Peyer's patch (tissue), 4 donors: ENCODE results near the gene MCRIP1. TPM values are rescaled to one million over a fixed set of nuclear protein-coding genes. Genes with fewer than 3 reads are reported as not detected.

Experiments
- DNase-seq, 3 donors: peaks; one replicate each; pipeline ENCODE4 v3.0.0-alpha.2; 2017 to 2019
- H3K27ac ChIP-seq, 4 donors: fragments of 200-600 bp; sonication (generic); one replicate each; pipeline ENCODE4 v1.5.1; 2016 to 2019
- H3K27me3 ChIP-seq, 2 donors: fragments of 200-600 bp; sonication (generic); one replicate each; pipeline ENCODE4 v1.5.1; 2019
- H3K36me3 ChIP-seq, 3 donors: fragments of 200-600 bp; sonication (generic); one replicate each; pipeline ENCODE4 v1.5.1; 2016 to 2019
- H3K4me1 ChIP-seq, 4 donors: fragments of 200-600 bp; sonication (generic); one replicate each; pipeline ENCODE4 v1.5.1; 2016 to 2019
- H3K4me3 ChIP-seq, 4 donors: fragments of 200-600 bp; sonication (generic); 1 replicate in 3 of 4; 2 replicates in 1 of 4; pipeline ENCODE4 v1.5.1; 2016 to 2019; ENCODE audit warnings: mild to moderate bottlenecking in 1 of 4
- H3K9me3 ChIP-seq, 4 donors: fragments of 200-600 bp; sonication (generic); one replicate each; pipeline ENCODE4 v1.5.1; 2016 to 2019; ENCODE audit warnings: mild to moderate bottlenecking in 1 of 4
- CTCF ChIP-seq, 6 experiments: fragments of 450-650 bp in 4 of 6; fragments of 200-600 bp in 2 of 6; sonication (generic) in 1 of 6; IDR thresholded peaks; one replicate each; pipeline ENCODE4 v1.5.1; 2017 to 2019; ENCODE audit warnings: antibody characterized with exemption in 6 of 6, mild to moderate bottlenecking in 3 of 6, moderate library complexity in 1 of 6
- POLR2A ChIP-seq, 2 donors: fragments of 450-650 bp; IDR thresholded peaks; one replicate each; pipeline ENCODE4 v1.5.1; 2017; ENCODE audit warnings: antibody characterized with exemption in 2 of 2, mild to moderate bottlenecking in 2 of 2, moderate library complexity in 2 of 2
- total RNA-seq, 4 donors: library from RNA; depleted of rRNA; stranded (reverse); fragments of >200 nt; gene quantifications; one replicate each; pipeline ENCODE4 v1.1.0, GENCODE V29; 2016

Gene MCRIP1
- total RNA-seq, 4 donors from 2014 or later = 19.6 to 47.9 (median 28.8) TPM

GRCh38 chr17:81794074-81794476, 39.0 kb downstream of the MCRIP1 start:
- no peak overlapping the region for H3K27ac ChIP-seq
- H3K36me3 ChIP-seq = no peaks in the 10 kb centered on the region
- no peaks in the 10 kb centered on the region for H3K4me1 ChIP-seq
- H3K4me3 ChIP-seq = no peak overlapping the region
- no peak for TF ChIP-seq POLR2A (IDR thresholded peaks at IDR 0.05)
- TF ChIP-seq CTCF (IDR thresholded peaks at IDR 0.05) = no peak
- no peak for DNase-seq
- H3K9me3 ChIP-seq = no peaks in the 10 kb centered on the region
- no peaks in the 10 kb centered on the region for H3K27me3 ChIP-seq

GRCh38 chr17:81792675-81793615, 40.1 kb downstream of the MCRIP1 start:
- H3K4me3 ChIP-seq = no peak overlapping the region
- H3K27me3 ChIP-seq = no peaks in the 10 kb centered on the region
- no peaks in the 10 kb centered on the region for H3K4me1 ChIP-seq
- DNase-seq = no peak
- TF ChIP-seq CTCF (IDR thresholded peaks at IDR 0.05) (no peak), POLR2A (IDR thresholded peaks at IDR 0.05) (no peak)
- H3K27ac ChIP-seq = no peak overlapping the region
- H3K9me3 ChIP-seq = no peaks in the 10 kb centered on the region
- H3K36me3 ChIP-seq = no peaks in the 10 kb centered on the region

Other genes starting within 250 kb of the MCRIP1 start
- gene NPLOC4, start 196.2 kb downstream of the MCRIP1 start, total RNA-seq = 100 to 1,000 TPM in 3 of 4 donors, 10 to 100 TPM in 1; 77.2 to 911 (median 122) TPM
- not detected for gene TSPAN10, start 196.1 kb downstream of the MCRIP1 start, total RNA-seq
- gene PDE6G, start 176.7 kb downstream of the MCRIP1 start, total RNA-seq = not detected
- 10 to 100 TPM in 3 of 4 donors, 1 to 10 TPM in 1; 1.7 to 55.4 (median 41.9) TPM for gene OXLD1, start 166.7 kb downstream of the MCRIP1 start, total RNA-seq
- gene CCDC137, start 166.6 kb downstream of the MCRIP1 start, total RNA-seq = 10 to 100 TPM; 13.9 to 27.2 (median 17.0) TPM
- 10 to 100 TPM; 33.5 to 45.4 (median 43.4) TPM for gene ARL16, start 149.5 kb downstream of the MCRIP1 start, total RNA-seq
- 100 to 1,000 TPM; 118 to 186 (median 171) TPM for gene HGS, start 149.3 kb downstream of the MCRIP1 start, total RNA-seq
- gene MRPL12, start 129.9 kb downstream of the MCRIP1 start, total RNA-seq = 10 to 100 TPM; 65.6 to 99.9 (median 76.4) TPM
- gene SLC25A10, start 121.0 kb downstream of the MCRIP1 start, total RNA-seq = 100 to 1,000 TPM in 1 of 4 donors, 10 to 100 TPM in 3; 37.1 to 109 (median 64.1) TPM
- gene GCGR, start 29.1 kb downstream of the MCRIP1 start, total RNA-seq = 1 to 10 TPM in 1 of 4 donors, under 1 TPM in 1, not detected in 2; 0.67 to 1.1 TPM
- gene PPP1R27, start 1.8 kb upstream of the MCRIP1 start, total RNA-seq = not detected
- gene P4HB, start 27.2 kb upstream of the MCRIP1 start, total RNA-seq = 1,000 to 10,000 TPM in 3 of 4 donors, 100 to 1,000 TPM in 1; 326 to 1,290 (median 1,196) TPM
- gene ARHGDIA, start 38.0 kb upstream of the MCRIP1 start, total RNA-seq = 100 to 1,000 TPM; 282 to 475 (median 350) TPM
- 10 to 100 TPM; 38.9 to 96.6 (median 45.3) TPM for gene ALYREF, start 58.3 kb upstream of the MCRIP1 start, total RNA-seq
- gene ANAPC11, start 58.4 kb upstream of the MCRIP1 start, total RNA-seq = 100 to 1,000 TPM in 1 of 4 donors, 10 to 100 TPM in 3; 69.3 to 126 (median 85.1) TPM
- 1 to 10 TPM in 1 of 4 donors, under 1 TPM in 1, not detected in 2; 0.76 to 1.6 TPM for gene NPB, start 68.9 kb upstream of the MCRIP1 start, total RNA-seq
- gene PCYT2, start 78.1 kb upstream of the MCRIP1 start, total RNA-seq = 100 to 1,000 TPM in 3 of 4 donors, 10 to 100 TPM in 1; 67.7 to 297 (median 179) TPM
- gene SIRT7, start 84.9 kb upstream of the MCRIP1 start, total RNA-seq = 100 to 1,000 TPM in 2 of 4 donors, 10 to 100 TPM in 2; 82.5 to 130 (median 112) TPM
- 10 to 100 TPM; 19.8 to 38.3 (median 34.4) TPM for gene MAFG, start 94.4 kb upstream of the MCRIP1 start, total RNA-seq
- gene PYCR1, start 104.0 kb upstream of the MCRIP1 start, total RNA-seq = 10 to 100 TPM in 3 of 4 donors, 1 to 10 TPM in 1; 2.4 to 21.5 (median 20.2) TPM
- under 1 TPM in 1 of 4 donors, not detected in 3; 0.76 TPM for gene MYADML2, start 113.9 kb upstream of the MCRIP1 start, total RNA-seq
- gene NOTUM, start 127.9 kb upstream of the MCRIP1 start, total RNA-seq = 1 to 10 TPM in 1 of 4 donors, not detected in 3; 1.2 TPM
- 10 to 100 TPM; 31.6 to 70.1 (median 49.9) TPM for gene ASPSCR1, start 144.3 kb upstream of the MCRIP1 start, total RNA-seq
- gene CENPX, start 189.6 kb upstream of the MCRIP1 start, total RNA-seq = 100 to 1,000 TPM in 2 of 4 donors, 10 to 100 TPM in 2; 49.1 to 123 (median 91.8) TPM
- 10 to 100 TPM; 15.5 to 74.3 (median 23.1) TPM for gene LRRC45, start 190.0 kb upstream of the MCRIP1 start, total RNA-seq
- 10 to 100 TPM in 2 of 4 donors, 1 to 10 TPM in 2; 4.6 to 20.6 (median 9.8) TPM for gene RAC3, start 198.4 kb upstream of the MCRIP1 start, total RNA-seq
- gene DCXR, start 204.4 kb upstream of the MCRIP1 start, total RNA-seq = 100 to 1,000 TPM in 2 of 4 donors, 10 to 100 TPM in 2; 68.5 to 104 (median 86.8) TPM
- gene RFNG, start 218.5 kb upstream of the MCRIP1 start, total RNA-seq = 10 to 100 TPM; 42.9 to 65.7 (median 50.2) TPM
- 100 to 1,000 TPM in 1 of 4 donors, 10 to 100 TPM in 3; 69.2 to 138 (median 88.5) TPM for gene GPS1, start 218.6 kb upstream of the MCRIP1 start, total RNA-seq
- 100 to 1,000 TPM in 3 of 4 donors, 10 to 100 TPM in 1; 73.6 to 207 (median 122) TPM for gene DUS1L, start 232.5 kb upstream of the MCRIP1 start, total RNA-seq